B cell (primary cell): ENCODE results near the gene M6PR. TPM values are rescaled to one million over a fixed set of nuclear protein-coding genes. Genes with fewer than 3 reads are reported as not detected.

Source experiments
- ATAC-seq: fragments of 200-7000 bp; cut with Tn5 transposase; one replicate; pipeline ENCODE4 v1.10.0; 2021; ENCODE audit warnings: low read depth, mild to moderate bottlenecking, moderate number of reproducible peaks, moderate library complexity
- CTCF ChIA-PET: fragments of 350-600 bp; sonication (Branson Sonifier 250); formaldehyde crosslinking; loops from one replicate; lab custom pipeline; 2021; ENCODE audit warnings: antibody characterized with exemption, inconsistent platforms; lab: Charles Lee
- POLR2A ChIA-PET: fragments of 350-600 bp; sonication (Branson Sonifier 250); formaldehyde crosslinking; loops from one replicate; lab custom pipeline; 2021; ENCODE audit warnings: antibody characterized with exemption; lab: Charles Lee
- DNase-seq: peaks from one replicate; pipeline ENCODE4 v3.0.0; 2013
- H2AFZ ChIP-seq: 2 replicates; pipeline ENCODE4 v1.6.1; 2012; ENCODE audit warnings: mild to moderate bottlenecking, low read depth, low read length; ENCODE audit not compliant: insufficient read depth, poor library complexity, severe bottlenecking
- H3K27ac ChIP-seq, 2 donors: 1 replicate in 1 of 2; 2 replicates in 1 of 2; pipeline ENCODE4 v1.5.1; 2012 to 2013; ENCODE audit warnings: low read length in 2 of 2, mild to moderate bottlenecking in 2 of 2, moderate library complexity in 1 of 2
- H3K27me3 ChIP-seq, 4 experiments: fragments of 200-600 bp in 1 of 4; sonication (generic) in 1 of 4; replicated peaks in 1 of 4; 1 replicate in 2 of 4; 2 replicates in 2 of 4; pipeline versions ENCODE4 v1.6.1 to v1.7.0; 2013 to 2016; ENCODE audit warnings: low read length in 3 of 4, mild to moderate bottlenecking in 2 of 4, mixed read lengths in 1 of 4, moderate library complexity in 1 of 4; ENCODE audit not compliant: insufficient read depth in 4 of 4, control insufficient read depth in 3 of 4; ENCODE audit errors: control extremely low read depth in 1 of 4
- H3K36me3 ChIP-seq, 2 experiments: replicated peaks in 1 of 2; 1 replicate in 1 of 2; 2 replicates in 1 of 2; pipeline versions ENCODE4 v1.6.1 to v1.7.1; 2013; ENCODE audit warnings: low read length in 1 of 2; ENCODE audit not compliant: insufficient read depth in 2 of 2, control insufficient read depth in 1 of 2; ENCODE audit errors: control extremely low read depth in 1 of 2, extremely low read depth in 1 of 2
- H3K4me1 ChIP-seq, 2 donors: fragments of 200-600 bp in 1 of 2; sonication (generic) in 1 of 2; 1 replicate in 1 of 2; 2 replicates in 1 of 2; pipeline versions ENCODE4 v1.5.1 to v1.6.1; 2013 to 2017; ENCODE audit warnings: low read length in 2 of 2; ENCODE audit not compliant: control insufficient read depth in 2 of 2, insufficient read depth in 2 of 2
- H3K4me2 ChIP-seq: replicated peaks from 2 replicates; pipeline ENCODE3; 2012; ENCODE audit warnings: mild to moderate bottlenecking, low read depth, low read length; ENCODE audit not compliant: poor library complexity, severe bottlenecking
- H3K4me3 ChIP-seq, 5 experiments: fragments of 200-600 bp in 1 of 5; sonication (generic) in 1 of 5; 1 replicate in 3 of 5; 2 replicates in 2 of 5; pipeline versions ENCODE4 v1.5.1 to v1.7.0; 2011 to 2016; ENCODE audit warnings: low read length in 4 of 5, mild to moderate bottlenecking in 4 of 5, low read depth in 2 of 5, control low read depth in 1 of 5, moderate library complexity in 1 of 5; ENCODE audit not compliant: insufficient read depth in 1 of 5; ENCODE audit errors: control extremely low read depth in 1 of 5, extremely low read depth in 1 of 5
- H3K79me2 ChIP-seq: fragments of 200-600 bp; sonication (generic); one replicate; pipeline ENCODE4 v1.6.0; 2016; ENCODE audit warnings: low read length; ENCODE audit not compliant: control insufficient read depth, insufficient read depth
- H3K9ac ChIP-seq: fragments of 200-600 bp; sonication (generic); 2 replicates; pipeline ENCODE4 v1.6.1; 2017; ENCODE audit warnings: mild to moderate bottlenecking, low read length, moderate library complexity
- H3K9me3 ChIP-seq, 3 donors: one replicate each; pipeline versions ENCODE4 v1.6.1 to v1.7.1; 2013; ENCODE audit warnings: low read length in 2 of 3; ENCODE audit not compliant: control insufficient read depth in 2 of 3, insufficient read depth in 1 of 3; ENCODE audit errors: control extremely low read depth in 1 of 3
- H4K20me1 ChIP-seq: 2 replicates; pipeline ENCODE4 v1.6.0; 2012; ENCODE audit warnings: mild to moderate bottlenecking, low read length; ENCODE audit not compliant: insufficient read depth, control insufficient read depth, poor library complexity, severe bottlenecking
- H3K27ac Mint-ChIP-seq: one replicate; pipeline ENCODE4 v1.8.0; 2021; ENCODE audit warnings: mixed read lengths
- H3K27me3 Mint-ChIP-seq: one replicate; pipeline ENCODE4 v1.8.0; 2021; ENCODE audit warnings: mixed read lengths
- H3K4me1 Mint-ChIP-seq: one replicate; pipeline ENCODE4 v1.8.0; 2021; ENCODE audit warnings: mixed read lengths
- H3K4me3 Mint-ChIP-seq: one replicate; pipeline ENCODE4 v1.8.0; 2021; ENCODE audit warnings: mixed read lengths
- H3K9me3 Mint-ChIP-seq: one replicate; pipeline ENCODE4 v1.8.0; 2022; ENCODE audit warnings: mixed read lengths; ENCODE audit not compliant: insufficient read depth
- CTCF ChIP-seq: fragments of 200-600 bp; IDR thresholded peaks from one replicate; pipeline ENCODE4 v1.8.0; 2022; ENCODE audit warnings: antibody characterized with exemption, mild to moderate bottlenecking
- EZH2 ChIP-seq: IDR thresholded peaks from 2 replicates; pipeline ENCODE4 v1.6.1; 2012; ENCODE audit warnings: borderline replicate concordance, low read depth, mild to moderate bottlenecking, moderate library complexity, low read length; ENCODE audit not compliant: insufficient read depth, poor library complexity, severe bottlenecking
- WGBS: methylation state at CpG from one replicate; pipeline ENCODE4 v1.1.5; 2013; ENCODE audit warnings: missing lambda C conversion rate; ENCODE audit not compliant: insufficient coverage; 5-methylcytosine and 5-hydroxymethylcytosine counted together
- intact Hi-C: fragments of 100-400 bp; cut with micrococcal nuclease; formaldehyde crosslinking; loops from one replicate; pipeline ENCODE4 v1.10.0; 2022
- polyA plus RNA-seq: library from polyadenylated mRNA; depleted of rRNA; stranded (reverse); fragments of >200 nt; gene quantifications from 2 replicates; pipeline ENCODE4 v1.2.3, GENCODE V29; 2012
- total RNA-seq, 2 donors: library from RNA; stranded (reverse); fragments of 120-200 nt in 1 of 2; gene quantifications; 1 replicate in 1 of 2; 2 replicates in 1 of 2; pipeline versions ENCODE4 v1.2.3 to v1.2.4, GENCODE V29; 2013 to 2022

The M6PR gene
- total and polyA plus RNA-seq, 2 donors (not counting 1 experiment from before 2014, with no cell fraction given), result 58.8 to 204 TPM

GRCh38 chr12:8912914-8913313, 36.5 kb downstream of the M6PR start:
- H3K27me3 Mint-ChIP-seq, result no peaks in the 10 kb centered on the region
- peaks cover 26% of the 10 kb centered on the region for H3K4me1 Mint-ChIP-seq
- no peaks in the 10 kb centered on the region for H3K9me3 Mint-ChIP-seq
- H3K4me2 ChIP-seq, result no peak overlapping the region
- DNase-seq, result peak; percentile 48
- H2AFZ ChIP-seq, result no peak overlapping the region
- no peak overlapping the region for H3K4me3 ChIP-seq
- peak overlapping the region; percentile 73 for H3K27ac Mint-ChIP-seq
- WGBS, result 68% methylated on average over 6 of the region's 9 CpGs
- peaks cover 13% of the 10 kb centered on the region for H3K79me2 ChIP-seq
- H3K27me3 ChIP-seq, result no peaks in the 10 kb centered on the region
- no peak for TF ChIP-seq EZH2
- TF ChIP-seq CTCF, result peak; percentile 49
- ChIA-PET POLR2A (no interaction called here), CTCF (interaction anchor here (1.0 to 2.2 kb wide), 4 partner anchors 8 to 125 kb away, joined by 3 to 14 read pairs (median 6); partner anchors contain the start of gene M6PR)
- no peak overlapping the region for H3K9ac ChIP-seq
- peak overlapping the region; percentile 53 for H3K4me3 Mint-ChIP-seq
- intact Hi-C loops, result loop anchor here (1.0 to 10.0 kb wide), 2 partner anchors 9 to 122 kb away; no protein-coding TSS in a partner anchor
- no peaks in the 10 kb centered on the region for H3K36me3 ChIP-seq
- no peaks in the 10 kb centered on the region for H4K20me1 ChIP-seq
- H3K4me1 ChIP-seq, result peaks cover 20 to 22% of the 10 kb centered on the region in 2 donors
- H3K9me3 ChIP-seq, result no peaks in the 10 kb centered on the region
- peak overlapping the region in 1 of 2 donors; percentile 94 for H3K27ac ChIP-seq
- no peak for ATAC-seq

- Histone ChIP-seq H4K20me1 (no peaks in the 10 kb centered on the region), H3K36me3 (no peaks in the 10 kb centered on the region), H3K27ac (peak overlapping the region in 1 of 2 donors; percentile 10), H3K4me1 (peaks cover 20 to 22% of the 10 kb centered on the region in 2 donors), H3K9me3 (no peaks in the 10 kb centered on the region), H3K4me3 (no peak overlapping the region), H3K4me2 (no peak overlapping the region), H3K79me2 (peaks cover 4% of the 10 kb centered on the region), H3K27me3 (no peaks in the 10 kb centered on the region), H3K9ac (no peak overlapping the region), H2AFZ (peak overlapping the region; percentile 20)
- POLR2A ChIA-PET, result no interaction called here
- Mint-ChIP-seq H3K9me3 (no peaks in the 10 kb centered on the region), H3K4me1 (peaks cover 26% of the 10 kb centered on the region), H3K4me3 (no peak overlapping the region), H3K27me3 (no peaks in the 10 kb centered on the region), H3K27ac (peak overlapping the region; percentile 67)
- WGBS, result no CpG with 5 or more reads among the region's 3 CpGs
- DNase-seq, result no peak
- no peak for ATAC-seq
- TF ChIP-seq CTCF (no peak), EZH2 (no peak)
- intact Hi-C loops, result loop anchor here (1.0 to 10.0 kb wide), 2 partner anchors 7 to 123 kb away; no protein-coding TSS in a partner anchor
- CTCF ChIA-PET, result interaction anchor here (0.7 to 2.2 kb wide), 4 partner anchors 7 to 185 kb away, joined by 3 to 14 read pairs (median 4); partner anchors contain the start of gene M6PR
These were observed 37.7 kb downstream of the M6PR start for GRCh38 chr12:8911606-8912268.
